SH-SY5Y (cell line): ENCODE results near the gene MRPL1.

ENCODE experiments used
- GATA2 ChIP-seq: IDR thresholded peaks from 2 replicates; pipeline ENCODE4 v1.6.1; 2011; ENCODE audit warnings: mild to moderate bottlenecking, low read depth, low read length
- GATA3 ChIP-seq: IDR thresholded peaks from 2 replicates; pipeline ENCODE4 v1.6.1; 2011; ENCODE audit warnings: low read depth, mild to moderate bottlenecking, low read length, moderate library complexity

- TF ChIP-seq GATA2, result no peak
- no peak for TF ChIP-seq GATA3
These were observed 37.0 kb downstream of the MRPL1 start for GRCh38 chr4:77899607-77900006.
